ENCODE measurements around the gene SH3RF3. TPM values are rescaled to one million over a fixed set of nuclear protein-coding genes. Genes with fewer than 3 reads are reported as not detected.

SH3RF3 gene
- total and polyA plus RNA-seq, 4 donors: 2.9 to 9.7 (median 8.6) TPM

- ATAC-seq (ENCODE audit: insufficient read depth, low FRiP score) (no peak), DNase-seq (no peak)
- no peak for TF ChIP-seq CTCF (IDR thresholded peaks at IDR 0.05; ENCODE audit: control extremely low read depth, extremely low read depth)
- peaks cover 0 to 20% (median 3%) of the 10 kb centered on the region in 5 donors for H3K4me1 ChIP-seq (ENCODE audit: control insufficient read depth in 5 of 5, insufficient read depth in 5 of 5, low read length in 5 of 5)
- H3K4me3 ChIP-seq: no peak overlapping the region
- H3K9ac ChIP-seq (ENCODE audit: insufficient read depth in 1 of 2, low read length in 2 of 2): no peak overlapping the region
- H3K27me3 ChIP-seq (ENCODE audit: control insufficient read depth in 3 of 3, insufficient read depth in 3 of 3, low read length in 2 of 3): no peaks in the 10 kb centered on the region
- H3K36me3 ChIP-seq (ENCODE audit: control insufficient read depth in 4 of 4, insufficient read depth in 4 of 4, low read length in 4 of 4): no peaks in the 10 kb centered on the region
- H3K9me3 ChIP-seq (ENCODE audit: control insufficient read depth in 4 of 4, insufficient read depth in 3 of 4, low read length in 3 of 4): no peaks in the 10 kb centered on the region
- 69 to 79% methylated on average over 11 of the region's 11 CpGs for WGBS, 2 donors
- no peak overlapping the region for H3K27ac ChIP-seq (ENCODE audit: low read depth in 1 of 2, low read length in 1 of 2)
Measured at GRCh38 chr2:109155553-109156451, 26.8 kb downstream of the SH3RF3 start.

- ATAC-seq (ENCODE audit: insufficient read depth, low FRiP score) (no peak), DNase-seq (no peak)
- Histone ChIP-seq H3K36me3 (ENCODE audit: control insufficient read depth in 4 of 4, insufficient read depth in 4 of 4, low read length in 4 of 4) (no peaks in the 10 kb centered on the region), H3K9ac (ENCODE audit: insufficient read depth in 1 of 2, low read length in 2 of 2) (no peak overlapping the region), H3K4me1 (ENCODE audit: control insufficient read depth in 5 of 5, insufficient read depth in 5 of 5, low read length in 5 of 5) (peaks cover 0 to 12% (median 3%) of the 10 kb centered on the region in 5 donors), H3K4me3 (no peak overlapping the region), H3K27me3 (ENCODE audit: control insufficient read depth in 3 of 3, insufficient read depth in 3 of 3, low read length in 2 of 3) (no peaks in the 10 kb centered on the region), H3K27ac (ENCODE audit: low read depth in 1 of 2, low read length in 1 of 2) (no peak overlapping the region), H3K9me3 (ENCODE audit: control insufficient read depth in 4 of 4, insufficient read depth in 3 of 4, low read length in 3 of 4) (no peaks in the 10 kb centered on the region)
- no peak for TF ChIP-seq CTCF (IDR thresholded peaks at IDR 0.05; ENCODE audit: control extremely low read depth, extremely low read depth)
- WGBS, 2 donors: 91 to 98% methylated on average over 5 of the region's 5 CpGs
Measured at GRCh38 chr2:109157563-109158105, 28.6 kb downstream of the SH3RF3 start.

DNA sequence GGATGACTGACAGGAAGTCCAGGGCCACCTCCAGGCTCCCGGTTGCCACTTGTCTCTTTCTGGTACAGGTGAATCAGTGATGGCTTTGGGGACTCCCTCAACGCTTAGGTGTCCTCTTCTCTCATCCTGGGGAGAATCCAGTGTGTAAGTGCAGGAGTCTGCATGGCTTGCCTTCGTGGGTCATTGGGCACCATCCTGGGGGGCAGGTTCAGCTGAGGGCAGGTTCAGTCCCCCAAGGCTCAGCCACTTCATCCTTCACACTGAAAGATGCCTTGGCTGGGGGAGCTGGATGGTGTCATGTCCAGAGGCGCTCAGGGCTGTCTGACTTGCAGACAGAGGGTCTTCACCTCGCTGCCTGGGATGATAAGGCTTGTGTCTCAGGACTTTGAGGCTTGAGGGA, 29.2 kb downstream of the SH3RF3 start:
- ATAC-seq (ENCODE audit: insufficient read depth, low FRiP score): no peak
- no peaks in the 10 kb centered on the region for H3K36me3 ChIP-seq (ENCODE audit: control insufficient read depth in 4 of 4, insufficient read depth in 4 of 4, low read length in 4 of 4)
- H3K4me1 ChIP-seq (ENCODE audit: control insufficient read depth in 5 of 5, insufficient read depth in 5 of 5, low read length in 5 of 5): peaks cover 0 to 12% (median 3%) of the 10 kb centered on the region in 5 donors

More for the DNA sequence above, 29.2 kb downstream of the SH3RF3 start:
- Histone ChIP-seq H3K4me3 (no peak overlapping the region), H3K9me3 (ENCODE audit: control insufficient read depth in 4 of 4, insufficient read depth in 3 of 4, low read length in 3 of 4) (no peaks in the 10 kb centered on the region), H3K9ac (ENCODE audit: insufficient read depth in 1 of 2, low read length in 2 of 2) (no peak overlapping the region), H3K27ac (ENCODE audit: low read depth in 1 of 2, low read length in 1 of 2) (no peak overlapping the region), H3K27me3 (ENCODE audit: control insufficient read depth in 3 of 3, insufficient read depth in 3 of 3, low read length in 2 of 3) (no peaks in the 10 kb centered on the region)
- 91 to 96% methylated on average over 5 of the region's 5 CpGs for WGBS, 2 donors
- no peak for DNase-seq
- TF ChIP-seq CTCF (IDR thresholded peaks at IDR 0.05; ENCODE audit: control extremely low read depth, extremely low read depth): no peak

Measured in lung (tissue), 12 donors.